ENCODE measurements around the gene CSNK1G2. TPM values are rescaled to one million over a fixed set of nuclear protein-coding genes. Genes with fewer than 3 reads are reported as not detected.

The CSNK1G2 gene
- total and polyA plus RNA-seq, 2 donors (not counting 1 experiment from before 2014, with no cell fraction given), result 154 to 288 TPM

DNA sequence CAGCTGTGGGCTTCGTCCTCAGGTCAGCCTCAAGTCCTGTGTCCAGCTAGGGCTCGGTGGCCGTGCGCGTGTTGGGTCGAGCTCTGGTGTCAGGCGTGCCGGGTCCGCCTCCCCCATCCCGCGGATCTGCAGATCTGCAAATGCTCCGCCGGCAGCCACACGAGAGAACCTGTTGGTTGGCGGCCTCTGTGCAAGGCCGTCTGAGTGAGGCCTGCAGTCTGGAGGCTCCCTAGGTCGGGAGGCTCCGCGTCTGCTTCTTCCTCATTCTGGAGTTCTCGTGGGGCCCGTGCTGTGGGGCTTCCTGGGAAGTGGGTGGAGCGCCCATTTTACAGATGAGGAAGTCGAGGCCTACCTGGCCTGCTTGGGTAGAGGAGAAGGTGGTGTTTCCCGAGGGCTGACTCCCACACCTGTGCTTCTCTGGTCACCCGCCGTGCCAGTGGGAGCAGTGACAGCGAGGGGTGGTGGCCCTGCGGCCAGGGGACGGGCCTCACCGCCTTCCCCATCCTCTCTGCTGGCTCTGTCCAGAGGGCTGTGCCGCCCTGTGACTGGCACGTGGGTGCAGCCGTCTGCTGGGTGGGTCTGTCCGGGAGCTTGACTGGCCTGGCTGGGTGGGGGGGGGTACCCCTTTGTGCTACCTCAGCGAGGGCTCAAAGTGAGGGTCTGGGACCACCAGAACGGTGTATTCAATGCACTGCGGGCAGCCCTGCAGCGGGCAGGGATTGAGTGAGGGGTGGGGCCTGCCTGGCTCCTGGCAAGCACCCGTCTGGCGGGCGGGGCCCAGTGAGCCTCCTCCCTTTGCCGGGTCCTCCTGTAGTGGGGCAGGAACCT lies 3.3 kb downstream of the CSNK1G2 start:
- intact Hi-C loops (cut with micrococcal nuclease), result no loop called here
- Histone ChIP-seq H2AFZ (ENCODE audit: insufficient read depth, low read depth, low read length, poor library complexity, severe bottlenecking) (no peak overlapping the region), H4K20me1 (ENCODE audit: control insufficient read depth, insufficient read depth, low read length, poor library complexity, severe bottlenecking) (peaks cover 73% of the 10 kb centered on the region), H3K36me3 (replicated peaks in 1 of 2; ENCODE audit: control extremely low read depth in 1 of 2, control insufficient read depth in 1 of 2, extremely low read depth in 1 of 2, insufficient read depth in 2 of 2, low read length in 1 of 2) (peaks cover 0 to 11% of the 10 kb centered on the region in 2 experiments), H3K4me3 (ENCODE audit: control extremely low read depth in 1 of 5, extremely low read depth in 1 of 5, insufficient read depth in 1 of 5, low read depth in 2 of 5, low read length in 4 of 5) (no peak overlapping the region), H3K79me2 (ENCODE audit: control insufficient read depth, insufficient read depth, low read length) (peaks cover 80% of the 10 kb centered on the region), H3K4me2 (replicated peaks; ENCODE audit: low read depth, low read length, poor library complexity, severe bottlenecking) (peak overlapping the region; percentile 93), H3K9me3 (ENCODE audit: control extremely low read depth in 1 of 3, control insufficient read depth in 2 of 3, insufficient read depth in 1 of 3, low read length in 2 of 3) (no peaks in the 10 kb centered on the region), H3K9ac (ENCODE audit: low read length) (peak overlapping the region; percentile 95), H3K27ac (ENCODE audit: low read length in 2 of 2) (peak overlapping the region; percentile 90 to 99), H3K27me3 (replicated peaks in 1 of 4; ENCODE audit: control extremely low read depth in 1 of 4, control insufficient read depth in 3 of 4, insufficient read depth in 4 of 4, low read length in 3 of 4) (no peaks in the 10 kb centered on the region), H3K4me1 (ENCODE audit: control insufficient read depth in 2 of 2, insufficient read depth in 2 of 2, low read length in 2 of 2) (peaks cover 31 to 46% of the 10 kb centered on the region in 2 donors)
- POLR2A ChIA-PET, result interaction anchor here (0.5 kb wide), 1 partner anchor 330 kb away, joined by 10 read pairs; no protein-coding TSS in a partner anchor
- Mint-ChIP-seq H3K27ac (peak overlapping the region; percentile 82), H3K4me3 (peak overlapping the region; percentile 64), H3K4me1 (peaks cover 49% of the 10 kb centered on the region), H3K27me3 (no peaks in the 10 kb centered on the region), H3K9me3 (ENCODE audit: insufficient read depth) (no peaks in the 10 kb centered on the region)
- 79% methylated on average over 38 of the region's 42 CpGs for WGBS (ENCODE audit: insufficient coverage)
- TF ChIP-seq EZH2 (IDR thresholded peaks at IDR 0.05; ENCODE audit: borderline replicate concordance, insufficient read depth, low read depth, low read length, poor library complexity, severe bottlenecking) (no peak), CTCF (IDR thresholded peaks at IDR 0.05) (no peak)
- no peak for DNase-seq
- no peak for ATAC-seq (ENCODE audit: low read depth)
- CTCF ChIA-PET, result no interaction called here
